SHP77 (cell line): Measurements from ENCODE around the gene SORL1.
A peak's percentile ranks its signal among the peaks of the same experiment; 100 is the strongest.
"Not testable (repeated sequence)": the region's sequence is repeated elsewhere in the genome, so short reads cannot be mapped to it uniquely, and the experiment has no call there.

Experiments used
- DNase-seq, 2 experiments: peaks; one replicate each; lab custom pipeline; 2025; lab: John Stamatoyannopoulos, UW

Gene SORL1

GRCh38 chr11:121474680-121475079, 22.6 kb downstream of the SORL1 start:
- DNase-seq: no peak

- peak; percentile 29 to 42 for DNase-seq
Measured at GRCh38 chr11:121476379-121477032, 24.4 kb downstream of the SORL1 start.

- no peak for DNase-seq
Measured at GRCh38 chr11:121478226-121478894, 26.2 kb downstream of the SORL1 start.

- no peak for DNase-seq
Measured at GRCh38 chr11:121478895-121479697, 27.0 kb downstream of the SORL1 start.

- DNase-seq: peak; percentile 26 to 29
Measured at GRCh38 chr11:121479698-121480238, 27.7 kb downstream of the SORL1 start.

GRCh38 chr11:121481484-121482230, 29.5 kb downstream of the SORL1 start:
- DNase-seq: not testable (repeated sequence)

GRCh38 chr11:121482231-121483129, 30.4 kb downstream of the SORL1 start:
- no peak for DNase-seq

GRCh38 chr11:121483805-121484480, 31.8 kb downstream of the SORL1 start:
- no peak for DNase-seq

- DNase-seq: peak in 1 of 2 experiments; percentile 8
Measured at GRCh38 chr11:121485216-121485615, 33.1 kb downstream of the SORL1 start.

GRCh38 chr11:121486054-121486453, 33.9 kb downstream of the SORL1 start:
- DNase-seq: no peak

- no peak for DNase-seq
Measured at GRCh38 chr11:121487191-121487590, 35.1 kb downstream of the SORL1 start.

GRCh38 chr11:121488170-121488569, 36.1 kb downstream of the SORL1 start:
- no peak for DNase-seq

GRCh38 chr11:121488641-121489040, 36.5 kb downstream of the SORL1 start:
- no peak for DNase-seq

- DNase-seq: no peak
Measured at GRCh38 chr11:121489823-121490222, 37.7 kb downstream of the SORL1 start.

- no peak for DNase-seq
Measured at GRCh38 chr11:121494355-121495099, 42.4 kb downstream of the SORL1 start.

- no peak for DNase-seq
Measured at GRCh38 chr11:121497176-121497998, 45.3 kb downstream of the SORL1 start.

GRCh38 chr11:121499405-121499804, 47.3 kb downstream of the SORL1 start:
- DNase-seq: no peak

GRCh38 chr11:121500275-121500674, 48.2 kb downstream of the SORL1 start:
- DNase-seq: no peak

- DNase-seq: no peak
Measured at GRCh38 chr11:121500717-121501116, 48.6 kb downstream of the SORL1 start.
